Muscle layer of duodenum (tissue), 2 donors: Measurements from ENCODE around the gene SHPK.

Experiments used
- H3K27ac ChIP-seq: one replicate; pipeline ENCODE4 v1.7.0; 2013; ENCODE audit warnings: mild to moderate bottlenecking, low read length
- H3K27me3 ChIP-seq: one replicate; pipeline ENCODE4 v1.7.0; 2013; ENCODE audit warnings: low read depth, mild to moderate bottlenecking, control low read depth, low read length
- H3K36me3 ChIP-seq, 2 donors: one replicate each; pipeline ENCODE4 v1.7.0; 2013; ENCODE audit warnings: low read length in 2 of 2, control low read depth in 1 of 2, mild to moderate bottlenecking in 1 of 2; ENCODE audit not compliant: insufficient read depth in 2 of 2, control insufficient read depth in 1 of 2
- H3K4me1 ChIP-seq, 2 donors: one replicate each; pipeline ENCODE4 v1.7.0; 2013; ENCODE audit warnings: low read length in 2 of 2, mild to moderate bottlenecking in 2 of 2, control low read depth in 1 of 2, moderate library complexity in 1 of 2; ENCODE audit not compliant: insufficient read depth in 2 of 2, control insufficient read depth in 1 of 2
- H3K4me3 ChIP-seq, 2 donors: one replicate each; pipeline ENCODE4 v1.7.0; 2013; ENCODE audit warnings: low read length in 2 of 2, low read depth in 1 of 2, mild to moderate bottlenecking in 1 of 2
- H3K9me3 ChIP-seq, 2 donors: one replicate each; pipeline ENCODE4 v1.7.0; 2013; ENCODE audit warnings: low read length in 2 of 2, control low read depth in 1 of 2, mild to moderate bottlenecking in 1 of 2; ENCODE audit not compliant: control insufficient read depth in 1 of 2
- donor health status: healthy.

SHPK gene

GRCh38 chr17:3657874-3658783, 22.1 kb upstream of the SHPK start:
- Histone ChIP-seq H3K9me3 (no peaks in the 10 kb centered on the region), H3K4me3 (no peak overlapping the region), H3K4me1 (peaks cover 0 to 14% of the 10 kb centered on the region in 2 donors), H3K27me3 (no peaks in the 10 kb centered on the region), H3K36me3 (peaks cover 0 to 21% of the 10 kb centered on the region in 2 donors), H3K27ac (no peak overlapping the region)

DNA sequence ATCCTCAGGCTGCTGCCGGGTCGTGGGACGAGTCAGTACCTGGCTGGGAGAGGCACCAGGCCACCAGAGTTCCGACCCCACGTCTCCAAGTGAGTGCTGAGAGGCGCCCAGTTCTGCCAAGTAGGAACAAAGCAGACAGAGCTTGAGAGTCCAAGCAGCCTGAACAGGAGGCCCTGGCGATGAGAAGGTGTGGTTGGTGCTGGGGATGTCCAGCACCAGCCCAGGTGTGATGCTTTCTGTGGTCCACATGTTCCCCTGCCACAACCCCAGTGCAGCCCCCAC, 21.5 kb upstream of the SHPK start:
- Histone ChIP-seq H3K9me3 (no peaks in the 10 kb centered on the region), H3K4me3 (no peak overlapping the region), H3K4me1 (peaks cover 0 to 14% of the 10 kb centered on the region in 2 donors), H3K36me3 (peaks cover 0 to 18% of the 10 kb centered on the region in 2 donors), H3K27ac (no peak overlapping the region), H3K27me3 (no peaks in the 10 kb centered on the region)

DNA sequence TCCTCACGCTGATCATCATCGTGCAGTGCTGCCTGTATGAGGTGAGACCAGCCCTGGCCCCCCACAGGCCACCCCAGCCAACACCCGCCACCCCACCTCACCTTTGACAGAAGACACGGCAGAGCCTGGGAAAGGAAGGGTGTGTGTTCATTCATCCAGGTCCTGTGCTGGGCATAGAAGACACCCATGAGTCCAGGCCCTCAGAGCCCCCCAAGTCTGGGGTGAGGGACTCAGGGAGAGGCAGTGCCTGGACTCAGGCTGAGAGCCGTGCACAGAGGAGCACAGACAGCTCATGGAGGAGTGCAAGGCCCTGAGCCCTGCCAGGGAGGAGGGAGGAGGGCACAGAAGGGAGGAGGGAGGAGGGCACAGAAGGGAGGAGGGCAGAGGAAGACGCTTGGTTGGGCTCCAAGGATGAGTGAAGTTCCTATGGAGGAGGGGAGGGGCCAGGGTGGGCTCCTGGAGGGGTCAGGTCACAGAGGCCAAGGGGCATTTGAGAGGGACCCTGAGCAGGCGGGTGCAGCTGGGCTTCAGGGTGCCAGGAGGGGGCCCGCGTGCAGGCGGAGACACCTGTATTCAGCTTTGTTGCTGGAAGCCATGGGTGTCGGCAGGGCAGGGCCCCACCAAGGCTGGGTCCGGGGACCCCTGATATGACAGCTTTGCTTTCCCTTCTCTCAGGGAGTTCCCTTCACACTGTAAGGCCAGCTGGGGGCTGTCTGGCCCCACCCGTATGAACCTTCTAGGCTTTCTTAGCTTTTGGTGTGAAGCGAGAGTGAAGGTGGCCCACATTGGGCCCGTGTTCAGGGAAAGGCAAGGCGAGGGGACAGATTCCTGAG, 20.9 kb upstream of the SHPK start:
- Histone ChIP-seq H3K9me3 (no peaks in the 10 kb centered on the region), H3K4me1 (peaks cover 0 to 14% of the 10 kb centered on the region in 2 donors), H3K27ac (no peak overlapping the region), H3K27me3 (no peaks in the 10 kb centered on the region), H3K4me3 (no peak overlapping the region), H3K36me3 (peaks cover 0 to 17% of the 10 kb centered on the region in 2 donors)

- Histone ChIP-seq H3K36me3 (peaks cover 0 to 12% of the 10 kb centered on the region in 2 donors), H3K4me1 (peaks cover 0 to 14% of the 10 kb centered on the region in 2 donors), H3K4me3 (no peak overlapping the region), H3K27ac (no peak overlapping the region), H3K27me3 (no peaks in the 10 kb centered on the region), H3K9me3 (no peaks in the 10 kb centered on the region)
Observed at GRCh38 chr17:3656353-3656752, 20.3 kb upstream of the SHPK start.

DNA sequence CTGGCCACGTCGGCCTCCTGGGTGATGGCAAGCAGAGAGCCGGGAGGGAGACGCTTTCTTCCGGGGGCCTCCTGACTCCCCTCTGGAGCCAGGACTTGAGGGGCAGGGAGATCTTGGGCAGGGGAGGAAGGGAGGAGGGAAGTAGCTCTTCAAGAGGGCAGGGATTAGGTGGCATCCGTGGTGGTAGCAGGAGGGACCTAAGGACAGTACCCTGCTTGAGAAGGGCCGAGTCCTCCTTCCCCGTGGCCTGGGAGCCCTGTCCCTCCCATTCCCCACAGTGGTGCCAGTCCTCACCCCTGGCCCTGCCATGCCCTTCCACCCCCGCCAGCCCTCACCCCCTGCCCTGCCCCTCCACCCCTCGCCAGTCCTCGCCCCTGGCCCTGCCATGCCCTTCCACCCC, 19.7 kb upstream of the SHPK start:
- H3K36me3 ChIP-seq, result peaks cover 0 to 8% of the 10 kb centered on the region in 2 donors
- no peaks in the 10 kb centered on the region for H3K27me3 ChIP-seq
- no peak overlapping the region for H3K4me3 ChIP-seq
- no peaks in the 10 kb centered on the region for H3K9me3 ChIP-seq
- peaks cover 0 to 14% of the 10 kb centered on the region in 2 donors for H3K4me1 ChIP-seq
- H3K27ac ChIP-seq, result no peak overlapping the region

DNA sequence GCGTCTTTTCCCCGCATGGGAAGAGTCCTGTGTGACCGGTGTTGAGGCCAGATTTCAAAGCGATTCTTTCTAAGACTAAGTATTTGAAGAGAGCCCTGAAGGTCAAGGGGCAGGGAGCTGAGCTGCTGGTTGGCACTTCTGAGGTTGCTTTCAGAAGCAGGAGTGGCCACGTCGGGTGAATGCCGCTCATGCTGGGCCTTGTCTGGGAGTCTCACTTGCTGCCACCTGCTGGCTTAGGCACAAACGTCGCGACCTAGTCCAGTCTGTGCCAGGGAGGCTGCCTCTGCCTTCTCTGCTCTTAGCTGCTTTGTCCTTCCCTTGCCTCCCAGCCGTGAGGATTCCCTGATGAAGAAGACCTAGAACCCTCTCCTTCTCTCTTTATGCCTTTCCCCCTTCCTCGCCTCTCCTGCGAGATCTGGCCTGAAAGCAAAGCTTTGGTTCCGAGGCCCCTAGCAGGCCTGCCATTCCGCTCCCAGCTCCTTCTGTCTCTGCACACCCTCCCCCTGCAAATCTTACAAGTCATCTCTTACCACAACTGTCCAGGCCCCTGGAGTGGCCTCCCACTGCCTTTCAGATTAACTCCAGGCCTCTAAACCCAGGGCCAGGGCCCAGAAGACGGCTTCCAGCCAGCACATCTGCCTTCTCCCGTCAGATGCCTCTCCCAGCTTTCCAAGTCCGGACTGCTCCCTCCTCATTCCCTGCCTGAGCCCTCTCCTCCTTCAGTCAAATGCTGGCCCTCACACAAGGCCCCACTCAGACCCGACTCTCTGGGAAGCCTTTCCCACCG, 11.9 kb upstream of the SHPK start:
- H3K9me3 ChIP-seq, result no peaks in the 10 kb centered on the region
- no peak overlapping the region for H3K27ac ChIP-seq
- H3K4me3 ChIP-seq, result no peak overlapping the region
- H3K36me3 ChIP-seq, result peaks cover 3 to 14% of the 10 kb centered on the region in 2 donors
- H3K4me1 ChIP-seq, result no peaks in the 10 kb centered on the region
- H3K27me3 ChIP-seq, result no peaks in the 10 kb centered on the region

DNA sequence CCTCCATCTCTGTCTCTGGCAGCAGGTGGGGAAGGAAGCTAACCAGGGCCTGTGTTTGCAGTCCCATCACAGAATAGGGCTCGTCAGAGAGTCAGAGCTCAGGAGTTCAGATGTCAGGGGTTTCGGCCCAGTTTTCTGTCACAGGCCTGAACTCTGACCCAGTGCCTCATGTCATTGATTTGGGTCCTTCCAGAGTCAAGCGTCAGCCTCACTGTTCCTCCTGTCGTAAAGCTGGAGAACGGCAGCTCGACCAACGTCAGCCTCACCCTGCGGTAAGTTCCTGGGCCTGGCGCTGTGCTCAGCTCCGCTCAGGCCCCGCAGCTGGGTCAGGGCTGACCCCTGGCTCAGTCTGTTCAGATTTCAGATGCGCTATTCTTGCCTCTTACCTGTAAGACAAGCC, 11.2 kb upstream of the SHPK start:
- Histone ChIP-seq H3K4me1 (no peaks in the 10 kb centered on the region), H3K36me3 (peaks cover 6 to 10% of the 10 kb centered on the region in 2 donors), H3K27me3 (no peaks in the 10 kb centered on the region), H3K9me3 (no peaks in the 10 kb centered on the region), H3K4me3 (no peak overlapping the region), H3K27ac (no peak overlapping the region)

DNA sequence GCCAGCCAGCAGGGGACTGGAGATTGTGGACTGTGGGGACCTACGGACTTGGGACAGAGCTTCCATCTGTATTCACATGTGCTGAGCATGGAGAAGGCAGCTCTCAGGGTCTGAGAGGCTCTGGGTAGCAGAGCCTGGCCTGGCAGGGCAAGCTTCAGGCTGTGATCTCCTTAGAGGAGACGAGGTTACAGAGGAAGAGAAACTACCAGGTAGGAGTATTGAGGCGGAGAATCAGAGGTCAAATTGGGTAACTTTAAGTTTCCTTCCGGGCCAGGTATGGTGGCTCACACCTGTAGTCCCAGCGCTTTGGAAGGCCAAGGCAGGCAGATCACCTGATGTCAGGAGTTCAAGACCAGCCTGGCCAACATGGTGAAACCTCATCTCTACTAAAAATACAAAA, 9.3 kb upstream of the SHPK start:
- peaks cover 6 to 10% of the 10 kb centered on the region in 2 donors for H3K36me3 ChIP-seq
- no peaks in the 10 kb centered on the region for H3K4me1 ChIP-seq
- H3K9me3 ChIP-seq, result no peaks in the 10 kb centered on the region
- H3K27me3 ChIP-seq, result no peaks in the 10 kb centered on the region
- H3K27ac ChIP-seq, result no peak overlapping the region
- H3K4me3 ChIP-seq, result no peak overlapping the region

DNA sequence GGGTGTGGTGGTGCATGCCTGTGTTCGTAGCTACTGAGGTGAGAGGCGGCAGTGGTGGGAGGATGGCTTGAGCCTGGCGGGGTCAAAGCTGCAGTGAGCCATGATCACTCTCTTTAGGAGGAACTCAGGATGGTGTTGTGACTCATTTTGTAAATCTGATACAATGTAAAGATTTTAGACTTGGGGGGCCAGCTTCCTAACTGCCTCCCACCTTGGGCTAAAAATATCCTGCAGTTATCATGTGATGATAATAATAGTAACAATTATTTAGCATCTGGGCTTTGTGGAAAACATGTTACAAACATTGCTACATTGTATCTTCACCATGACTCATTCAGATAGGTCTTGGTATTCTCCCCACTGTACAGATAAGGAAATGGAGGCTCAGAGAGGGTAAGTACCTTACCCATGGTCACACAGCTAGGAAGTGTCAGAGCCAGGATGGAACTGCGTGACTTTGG, 7.9 kb upstream of the SHPK start:
- H3K4me1 ChIP-seq, result no peaks in the 10 kb centered on the region
- no peaks in the 10 kb centered on the region for H3K27me3 ChIP-seq
- H3K27ac ChIP-seq, result no peak overlapping the region
- H3K4me3 ChIP-seq, result no peak overlapping the region
- no peaks in the 10 kb centered on the region for H3K9me3 ChIP-seq
- peaks cover 10 to 14% of the 10 kb centered on the region in 2 donors for H3K36me3 ChIP-seq

GRCh38 chr17:3641717-3642486, 5.9 kb upstream of the SHPK start:
- H3K9me3 ChIP-seq, result no peaks in the 10 kb centered on the region
- H3K36me3 ChIP-seq, result peaks cover 5 to 10% of the 10 kb centered on the region in 2 donors
- H3K4me3 ChIP-seq, result no peak overlapping the region
- no peaks in the 10 kb centered on the region for H3K27me3 ChIP-seq
- H3K4me1 ChIP-seq, result peaks cover 0 to 8% of the 10 kb centered on the region in 2 donors
- no peak overlapping the region for H3K27ac ChIP-seq
